CD14-positive monocyte (primary cell): Measurements from ENCODE around the gene OSTF1. TPM values are rescaled to one million over a fixed set of nuclear protein-coding genes. Genes with fewer than 3 reads are reported as not detected.

Experiments used
- DNase-seq, 3 donors: peaks; one replicate each; pipeline ENCODE4 v3.0.0-alpha.2; 2011 to 2022
- H2AFZ ChIP-seq: 2 replicates; pipeline ENCODE4 v1.6.0; 2012; ENCODE audit warnings: mild to moderate bottlenecking, low read depth, low read length, inconsistent platforms; ENCODE audit not compliant: insufficient read depth, poor library complexity, severe bottlenecking
- H3K27ac ChIP-seq, 2 donors: 1 replicate in 1 of 2; 2 replicates in 1 of 2; pipeline ENCODE4 v1.5.1; 2012 to 2013; ENCODE audit warnings: low read length in 2 of 2, control low read depth in 1 of 2, inconsistent platforms in 1 of 2, low read depth in 1 of 2, mild to moderate bottlenecking in 1 of 2
- H3K27me3 ChIP-seq, 2 donors: one replicate each; pipeline versions ENCODE4 v1.6.0 to v1.6.1; 2011 to 2013; ENCODE audit warnings: low read length in 2 of 2; ENCODE audit not compliant: control insufficient read depth in 2 of 2, insufficient read depth in 2 of 2
- H3K36me3 ChIP-seq, 2 donors: replicated peaks in 1 of 2; 1 replicate in 1 of 2; 2 replicates in 1 of 2; pipeline versions ENCODE4 v1.5.1 to v1.6.1; 2012 to 2013; ENCODE audit warnings: low read length in 2 of 2, control low read depth in 1 of 2, inconsistent platforms in 1 of 2, mild to moderate bottlenecking in 1 of 2; ENCODE audit not compliant: insufficient read depth in 2 of 2, control insufficient read depth in 1 of 2
- H3K4me1 ChIP-seq, 2 donors: 1 replicate in 1 of 2; 2 replicates in 1 of 2; pipeline versions ENCODE4 v1.5.1 to v1.6.1; 2012 to 2013; ENCODE audit warnings: low read length in 2 of 2, control low read depth in 1 of 2, inconsistent platforms in 1 of 2, mild to moderate bottlenecking in 1 of 2, moderate library complexity in 1 of 2; ENCODE audit not compliant: insufficient read depth in 2 of 2, control insufficient read depth in 1 of 2
- H3K4me2 ChIP-seq: replicated peaks from 2 replicates; pipeline ENCODE3; 2012; ENCODE audit warnings: low read length, moderate library complexity, mild to moderate bottlenecking; ENCODE audit not compliant: poor library complexity, severe bottlenecking; ENCODE audit errors: extremely low read depth
- H3K4me3 ChIP-seq, 3 experiments: fragments of 200-600 bp in 1 of 3; sonication (generic) in 1 of 3; replicated peaks in 1 of 3; 1 replicate in 2 of 3; 2 replicates in 1 of 3; pipeline ENCODE4 v1.5.1; 2011 to 2013; ENCODE audit warnings: low read length in 3 of 3, mild to moderate bottlenecking in 3 of 3, control low read depth in 2 of 3, low read depth in 2 of 3, inconsistent platforms in 1 of 3, moderate library complexity in 1 of 3
- H3K79me2 ChIP-seq: 2 replicates; pipeline ENCODE4 v1.6.0; 2012; ENCODE audit warnings: mild to moderate bottlenecking, control low read depth, inconsistent platforms, low read length, moderate library complexity; ENCODE audit not compliant: insufficient read depth
- H3K9ac ChIP-seq: 2 replicates; pipeline ENCODE4 v1.6.0; 2017; ENCODE audit warnings: low read length, mild to moderate bottlenecking; ENCODE audit not compliant: insufficient read depth, poor library complexity, severe bottlenecking
- H3K9me3 ChIP-seq, 2 donors: replicated peaks in 1 of 2; 1 replicate in 1 of 2; 2 replicates in 1 of 2; pipeline versions ENCODE4 v1.5.1 to v1.6.1; 2012 to 2013; ENCODE audit warnings: low read length in 2 of 2, control low read depth in 1 of 2; ENCODE audit not compliant: control insufficient read depth in 1 of 2, insufficient read depth in 1 of 2
- H4K20me1 ChIP-seq: 2 replicates; pipeline ENCODE4 v1.6.0; 2012; ENCODE audit warnings: mild to moderate bottlenecking, low read length, control low read depth, moderate library complexity; ENCODE audit not compliant: insufficient read depth
- H3K27ac Mint-ChIP-seq, 7 donors: one replicate each; pipeline ENCODE4 v1.8.0; 2020; ENCODE audit warnings: mild to moderate bottlenecking in 7 of 7, mixed read lengths in 7 of 7, moderate library complexity in 6 of 7, inconsistent platforms in 2 of 7
- H3K27me3 Mint-ChIP-seq, 3 donors: one replicate each; pipeline ENCODE4 v1.8.0; 2021 to 2022; ENCODE audit warnings: low read depth in 3 of 3, mild to moderate bottlenecking in 3 of 3, mixed read lengths in 3 of 3, moderate library complexity in 3 of 3, inconsistent platforms in 1 of 3
- H3K36me3 Mint-ChIP-seq, 2 donors: one replicate each; pipeline ENCODE4 v1.8.0; 2020; ENCODE audit warnings: mixed read lengths in 2 of 2, inconsistent platforms in 1 of 2, mild to moderate bottlenecking in 1 of 2
- H3K4me1 Mint-ChIP-seq: one replicate; pipeline ENCODE4 v1.8.0; 2020; ENCODE audit warnings: mild to moderate bottlenecking, mixed read lengths
- H3K4me3 Mint-ChIP-seq, 2 donors: one replicate each; pipeline ENCODE4 v1.8.0; 2020; ENCODE audit warnings: mild to moderate bottlenecking in 2 of 2, mixed read lengths in 2 of 2, moderate library complexity in 1 of 2
- H3K9me3 Mint-ChIP-seq, 7 donors: one replicate each; pipeline ENCODE4 v1.8.0; 2020 to 2022; ENCODE audit warnings: mixed read lengths in 7 of 7, mild to moderate bottlenecking in 6 of 7, moderate library complexity in 6 of 7, inconsistent platforms in 2 of 7
- WGBS: methylation state at CpG from one replicate; pipeline ENCODE4 v1.1.5; 2013; ENCODE audit warnings: missing lambda C conversion rate; ENCODE audit not compliant: insufficient coverage; 5-methylcytosine and 5-hydroxymethylcytosine counted together
- intact Hi-C, 2 donors: fragments of 100-400 bp; cut with micrococcal nuclease; formaldehyde crosslinking; loops; one replicate each; pipeline versions ENCODE4 v1.15.0 to v1.15.1; 2023
- polyA plus RNA-seq, 3 donors: library from polyadenylated mRNA; depleted of rRNA in 1 of 3; unstranded in 2 of 3; stranded (reverse) in 1 of 3; fragments of 300-500 nt in 2 of 3; fragments of >200 nt in 1 of 3; fragmentation: Illumina TruSeq in 2 of 3; gene quantifications; 1 replicate in 2 of 3; 2 replicates in 1 of 3; pipeline ENCODE4 v1.2.3, GENCODE V29; 2012 to 2021
- TF ChIP-seq, protein P1 (sequence below): fragments of 200-600 bp; IDR thresholded peaks from one replicate; pipeline ENCODE4 v1.8.0; 2022; ENCODE audit warnings: antibody characterized with exemption, mild to moderate bottlenecking

The OSTF1 gene
- polyA plus RNA-seq, 3 donors = 59.8 to 296 (median 240) TPM

DNA sequence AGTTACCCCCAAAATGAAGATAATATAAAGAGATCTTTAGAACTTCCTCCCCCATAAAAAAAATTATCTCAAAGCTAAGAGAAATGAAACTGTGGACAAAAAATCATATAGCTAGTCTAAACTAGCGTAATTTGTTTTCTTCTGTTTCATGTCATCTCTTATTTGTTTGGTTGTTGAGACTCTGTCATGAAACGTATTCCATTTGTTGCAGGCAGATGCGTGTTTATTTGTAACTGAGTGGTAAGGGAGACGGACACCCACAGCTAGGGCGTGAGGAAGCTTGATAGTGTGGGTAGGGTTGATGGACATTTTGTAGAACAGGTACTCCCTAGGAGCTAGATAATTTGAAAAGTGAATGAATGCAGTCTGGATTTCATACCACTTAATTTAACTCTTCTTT lies 41.9 kb downstream of the OSTF1 start:
- H3K79me2 ChIP-seq = peaks cover 52% of the 10 kb centered on the region
- TF ChIP-seq, protein P1, sequence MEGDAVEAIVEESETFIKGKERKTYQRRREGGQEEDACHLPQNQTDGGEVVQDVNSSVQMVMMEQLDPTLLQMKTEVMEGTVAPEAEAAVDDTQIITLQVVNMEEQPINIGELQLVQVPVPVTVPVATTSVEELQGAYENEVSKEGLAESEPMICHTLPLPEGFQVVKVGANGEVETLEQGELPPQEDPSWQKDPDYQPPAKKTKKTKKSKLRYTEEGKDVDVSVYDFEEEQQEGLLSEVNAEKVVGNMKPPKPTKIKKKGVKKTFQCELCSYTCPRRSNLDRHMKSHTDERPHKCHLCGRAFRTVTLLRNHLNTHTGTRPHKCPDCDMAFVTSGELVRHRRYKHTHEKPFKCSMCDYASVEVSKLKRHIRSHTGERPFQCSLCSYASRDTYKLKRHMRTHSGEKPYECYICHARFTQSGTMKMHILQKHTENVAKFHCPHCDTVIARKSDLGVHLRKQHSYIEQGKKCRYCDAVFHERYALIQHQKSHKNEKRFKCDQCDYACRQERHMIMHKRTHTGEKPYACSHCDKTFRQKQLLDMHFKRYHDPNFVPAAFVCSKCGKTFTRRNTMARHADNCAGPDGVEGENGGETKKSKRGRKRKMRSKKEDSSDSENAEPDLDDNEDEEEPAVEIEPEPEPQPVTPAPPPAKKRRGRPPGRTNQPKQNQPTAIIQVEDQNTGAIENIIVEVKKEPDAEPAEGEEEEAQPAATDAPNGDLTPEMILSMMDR = no peak
- H3K4me2 ChIP-seq = no peak overlapping the region
- no peaks in the 10 kb centered on the region for H3K9me3 Mint-ChIP-seq
- H3K9ac ChIP-seq = no peak overlapping the region
- peaks cover 60 to 79% of the 10 kb centered on the region in 2 donors for H3K36me3 ChIP-seq
- H3K36me3 Mint-ChIP-seq = peaks cover 59 to 69% of the 10 kb centered on the region in 2 donors
- DNase-seq = no peak
- no peaks in the 10 kb centered on the region for H3K27me3 Mint-ChIP-seq
- no peaks in the 10 kb centered on the region for H3K9me3 ChIP-seq
- peak overlapping the region in 2 of 7 donors; percentile 38 to 49 for H3K27ac Mint-ChIP-seq
- H3K27me3 ChIP-seq = no peaks in the 10 kb centered on the region
- no peak overlapping the region for H2AFZ ChIP-seq
- peaks cover 93% of the 10 kb centered on the region for H4K20me1 ChIP-seq
- WGBS = 100% methylated on average over 2 of the region's 5 CpGs
- H3K4me3 ChIP-seq = no peak overlapping the region
- intact Hi-C loops = no loop called here
- no peak overlapping the region for H3K4me3 Mint-ChIP-seq
- peaks cover 14% of the 10 kb centered on the region for H3K4me1 Mint-ChIP-seq
- H3K27ac ChIP-seq = peak overlapping the region in 1 of 2 donors; percentile 77
- peaks cover 10 to 12% of the 10 kb centered on the region in 2 donors for H3K4me1 ChIP-seq

DNA sequence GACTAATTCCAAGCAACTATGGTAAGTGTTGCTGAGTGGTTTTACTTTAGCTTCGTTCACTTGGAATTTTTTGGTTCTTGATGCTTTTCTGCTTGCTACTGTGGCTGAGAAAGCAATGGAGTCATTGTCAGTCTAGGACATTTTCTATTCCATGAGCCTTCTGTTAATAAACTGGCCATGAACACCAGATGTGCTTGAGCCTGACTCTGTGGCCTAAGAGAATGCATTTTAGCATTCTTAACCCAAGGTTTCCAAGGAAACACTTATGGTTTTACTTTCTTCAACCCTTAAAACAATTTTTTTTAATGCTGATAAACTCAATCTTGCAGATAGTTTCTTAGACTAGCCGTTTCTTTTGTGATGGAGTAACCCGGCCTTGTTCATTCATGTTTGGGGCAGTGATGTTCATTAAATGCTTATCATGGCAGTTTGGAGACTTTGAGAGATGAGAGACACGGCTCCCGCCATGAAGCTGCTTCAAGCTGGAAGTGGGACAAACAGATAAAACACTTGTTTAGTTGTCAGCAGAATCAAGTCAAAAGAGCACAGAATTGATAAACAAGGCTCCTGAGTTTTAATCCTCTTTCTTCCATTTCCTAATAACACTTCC lies 42.4 kb downstream of the OSTF1 start:
- H2AFZ ChIP-seq = no peak overlapping the region
- H3K9me3 Mint-ChIP-seq = no peaks in the 10 kb centered on the region
- peaks cover 66 to 81% of the 10 kb centered on the region in 2 donors for H3K36me3 ChIP-seq
- H3K9me3 ChIP-seq = no peaks in the 10 kb centered on the region
- 88% methylated on average over 4 of the region's 5 CpGs for WGBS
- no peak overlapping the region for H3K4me2 ChIP-seq
- peak overlapping the region in 1 of 2 donors; percentile 77 for H3K27ac ChIP-seq
- peak overlapping the region; percentile 27 to 77 (median 57) for H3K27ac Mint-ChIP-seq
- intact Hi-C loops = no loop called here
- H3K36me3 Mint-ChIP-seq = peaks cover 64 to 74% of the 10 kb centered on the region in 2 donors
- peaks cover 14% of the 10 kb centered on the region for H3K4me1 Mint-ChIP-seq
- no peaks in the 10 kb centered on the region for H3K27me3 Mint-ChIP-seq
- H3K4me3 ChIP-seq = no peak overlapping the region
- peaks cover 50% of the 10 kb centered on the region for H3K79me2 ChIP-seq
- H3K9ac ChIP-seq = no peak overlapping the region
- peaks cover 92% of the 10 kb centered on the region for H4K20me1 ChIP-seq
- TF ChIP-seq, protein P1 = no peak
- DNase-seq = no peak
- no peaks in the 10 kb centered on the region for H3K27me3 ChIP-seq
- H3K4me3 Mint-ChIP-seq = no peak overlapping the region
- H3K4me1 ChIP-seq = peaks cover 10 to 12% of the 10 kb centered on the region in 2 donors
